ENCODE results near the gene VWF. TPM values are rescaled to one million over a fixed set of nuclear protein-coding genes. Genes with fewer than 3 reads are reported as not detected.
A peak's percentile ranks its signal among the peaks of the same experiment; 100 is the strongest.

VWF gene
- total and polyA plus RNA-seq, 2 of the 4 experiments (the other 2 are of a cell fraction), result under 0.01 to 0.09 TPM

GRCh38 chr12:6047249-6048237 lies 76.9 kb downstream of the VWF start:
- peak overlapping the region; percentile 83 for H2BK5ac ChIP-seq (ENCODE audit: low read depth, low read length, poor library complexity, severe bottlenecking)
- no peak for TF ChIP-seq RCOR1 (IDR thresholded peaks at IDR 0.05; ENCODE audit: insufficient replicate concordance, low read length)
- no peak for TF ChIP-seq USF2 (IDR thresholded peaks at IDR 0.05; ENCODE audit: low read depth, low read length)
- TF ChIP-seq FOS (IDR thresholded peaks at IDR 0.05; ENCODE audit: low read depth, low read length), result peak; percentile 75
- TF ChIP-seq CEBPB (IDR thresholded peaks at IDR 0.05; ENCODE audit: low read depth, low read length), result peak; percentile 99
- H3K9me1 ChIP-seq (ENCODE audit: insufficient read depth, low read length), result peaks cover 25% of the 10 kb centered on the region
- peak overlapping the region; percentile 65 for H4K5ac ChIP-seq (ENCODE audit: low read depth, low read length)
- peak overlapping the region; percentile 85 for H2BK20ac ChIP-seq (ENCODE audit: low read depth, low read length)
- H2AK5ac ChIP-seq (ENCODE audit: low read depth, low read length), result peak overlapping the region; percentile 85
- peak overlapping the region; percentile 10; the same call in 1 of the 2 replicates for H3K9ac ChIP-seq (ENCODE audit: low read depth, low read length)
- peak overlapping the region; percentile 88; the same call in 2 of the 3 replicates for H2BK15ac ChIP-seq (ENCODE audit: low read depth, low read length)
- POLR2A ChIA-PET (ENCODE audit: unreplicated experiment), result no interaction called here
- H3K14ac ChIP-seq (replicated peaks; ENCODE audit: low read depth, low read length), result peak overlapping the region; percentile 85
- no peaks in the 10 kb centered on the region for H3K9me3 ChIP-seq (ENCODE audit: control insufficient read depth, insufficient read depth, low read length)
- H3K18ac ChIP-seq (ENCODE audit: low read depth, low read length), result peak overlapping the region; percentile 70
- peak overlapping the region; percentile 91 for H2AK9ac ChIP-seq (replicated peaks; ENCODE audit: low read depth, low read length, poor library complexity)
- H2BK120ac ChIP-seq (ENCODE audit: low read depth, low read length), result peak overlapping the region; percentile 93
- in situ Hi-C loops (cut with MboI; ENCODE audit: low sequenced_read_pairs), result loop anchor here (10.0 kb wide), 1 partner anchor 613 kb away; the partner anchor contains the start of gene NTF3
- peak overlapping the region; percentile 86 for H3K27ac ChIP-seq (ENCODE audit: insufficient read depth, low read length)
- CTCF ChIA-PET, result interaction anchor here (1.1 kb wide), 1 partner anchor 231 kb away, joined by 3 read pairs; no protein-coding TSS in a partner anchor
- 29% methylated on average over 4 of the region's 13 CpGs; no CpG with 5 or more reads in 1 of the 2 experiments for WGBS, 2 experiments (ENCODE audit: extremely low coverage in 2 of 2, insufficient read length in 1 of 2)
- H4K91ac ChIP-seq (ENCODE audit: insufficient read depth, low read depth, low read length), result peak overlapping the region; percentile 84
- no peak overlapping the region for H3K56ac ChIP-seq (ENCODE audit: extremely low read depth, insufficient read depth, low read length)
- no peaks in the 10 kb centered on the region for H3K79me1 ChIP-seq (ENCODE audit: low read depth in 1 of 2, low read length in 2 of 2)
- intact Hi-C loops (cut with micrococcal nuclease), result loop anchor here (1.0 to 10.0 kb wide), 2 partner anchors 238 to 963 kb away; no protein-coding TSS in a partner anchor
- peak overlapping the region; percentile 87 for H3K4ac ChIP-seq (ENCODE audit: low read depth, low read length)
- peak; percentile 92 for ATAC-seq (ENCODE audit: low read depth)
- H3K36me3 ChIP-seq (ENCODE audit: control insufficient read depth, insufficient read depth, low read length), result no peaks in the 10 kb centered on the region
- dilution Hi-C loops (cut with HindIII; ENCODE audit: low sequenced_read_pairs, unreplicated experiment), result no loop called here
- H4K8ac ChIP-seq (ENCODE audit: low read depth in 2 of 2, low read length in 2 of 2), result peak overlapping the region; percentile 36 to 43; a peak in 3 of 4 replicates
- H3K4me2 ChIP-seq (ENCODE audit: low read depth, low read length), result peak overlapping the region; percentile 24
- peaks cover 24% of the 10 kb centered on the region for H3K4me1 ChIP-seq (ENCODE audit: control insufficient read depth, insufficient read depth, low read length)
- no peak overlapping the region for H3K4me3 ChIP-seq (ENCODE audit: insufficient read depth, low read depth, low read length)
- H2AFZ ChIP-seq (replicated peaks; ENCODE audit: low read length, poor library complexity), result peak overlapping the region; percentile 34
- no peaks in the 10 kb centered on the region for H3K27me3 ChIP-seq (ENCODE audit: control insufficient read depth, insufficient read depth, low read length)
- no peaks in the 10 kb centered on the region; the same call in 1 of the 2 replicates for H4K20me1 ChIP-seq (ENCODE audit: insufficient read depth, low read length)
- no TSS peak for BruUV-seq (replicated peaks)
- peak; percentile 99 for DNase-seq
- peak overlapping the region; percentile 78; the same call in 1 of the 2 replicates for H3K23ac ChIP-seq (ENCODE audit: low read depth, low read length)

Measured in IMR-90 (cell line).